ENCODE results near the gene UTRN. TPM values are rescaled to one million over a fixed set of nuclear protein-coding genes. Genes with fewer than 3 reads are reported as not detected.

Gene UTRN
- total RNA-seq, 2 experiments from 2014 or later = 143 to 153 TPM

- Mint-ChIP-seq H3K27me3 (peaks cover 3% of the 10 kb centered on the region), H3K9me3 (no peaks in the 10 kb centered on the region), H3K27ac (no peak overlapping the region), H3K36me3 (ENCODE audit: low read depth) (no peaks in the 10 kb centered on the region), H3K4me3 (no peak overlapping the region), H3K4me1 (ENCODE audit: low read depth) (no peaks in the 10 kb centered on the region)
- DNase-seq (no peak), ATAC-seq (ENCODE audit: poor library complexity) (no peak)
- H3K4me3 ChIP-seq (ENCODE audit: low read length) = no peak overlapping the region
- ChIA-PET POLR2A (no interaction called here), CTCF (interaction anchor here (0.8 kb wide), 1 partner anchor 131 kb away, joined by 3 read pairs; no protein-coding TSS in a partner anchor)
- no peaks in the 10 kb centered on the region for H3K4me1 ChIP-seq (ENCODE audit: insufficient read depth, low read length)
- no peaks in the 10 kb centered on the region for H3K27me3 ChIP-seq (ENCODE audit: control insufficient read depth in 1 of 2, insufficient read depth in 2 of 2, low read length in 2 of 2)
- H3K36me3 ChIP-seq (ENCODE audit: insufficient read depth, low read length) = no peaks in the 10 kb centered on the region
- no peak for TF ChIP-seq CTCF (IDR thresholded peaks at IDR 0.05)
- intact Hi-C loops (cut with DNase I, micrococcal nuclease) = no loop called here
- no peaks in the 10 kb centered on the region for H3K9me3 ChIP-seq (ENCODE audit: control insufficient read depth in 1 of 2, insufficient read depth in 1 of 2, low read length in 2 of 2)
- H3K27ac ChIP-seq (ENCODE audit: low read depth in 1 of 2, low read length in 2 of 2) = no peak overlapping the region
These were observed 8.0 kb upstream of the UTRN start for GRCh38 chr6:144277174-144277573.

- Histone ChIP-seq H3K36me3 (ENCODE audit: insufficient read depth, low read length) (no peaks in the 10 kb centered on the region), H3K27me3 (ENCODE audit: control insufficient read depth in 1 of 2, insufficient read depth in 2 of 2, low read length in 2 of 2) (no peaks in the 10 kb centered on the region), H3K27ac (ENCODE audit: low read depth in 1 of 2, low read length in 2 of 2) (no peak overlapping the region), H3K9me3 (ENCODE audit: control insufficient read depth in 1 of 2, insufficient read depth in 1 of 2, low read length in 2 of 2) (no peaks in the 10 kb centered on the region), H3K4me1 (ENCODE audit: insufficient read depth, low read length) (no peaks in the 10 kb centered on the region), H3K4me3 (ENCODE audit: low read length) (no peak overlapping the region)
- Mint-ChIP-seq H3K9me3 (no peaks in the 10 kb centered on the region), H3K27me3 (peaks cover 7% of the 10 kb centered on the region), H3K4me1 (ENCODE audit: low read depth) (no peaks in the 10 kb centered on the region), H3K27ac (no peak overlapping the region), H3K4me3 (no peak overlapping the region), H3K36me3 (ENCODE audit: low read depth) (no peaks in the 10 kb centered on the region)
- ChIA-PET CTCF (interaction anchor here (0.8 kb wide), 1 partner anchor 131 kb away, joined by 3 read pairs; no protein-coding TSS in a partner anchor), POLR2A (no interaction called here)
- TF ChIP-seq CTCF (IDR thresholded peaks at IDR 0.05) = no peak
- DNase-seq (no peak), ATAC-seq (ENCODE audit: poor library complexity) (no peak)
- intact Hi-C loops (cut with DNase I, micrococcal nuclease) = no loop called here
These were observed 7.4 kb upstream of the UTRN start for GRCh38 chr6:144277605-144278227.

- Histone ChIP-seq H3K27ac (ENCODE audit: low read depth in 1 of 2, low read length in 2 of 2) (no peak overlapping the region), H3K4me1 (ENCODE audit: insufficient read depth, low read length) (no peaks in the 10 kb centered on the region), H3K36me3 (ENCODE audit: insufficient read depth, low read length) (no peaks in the 10 kb centered on the region), H3K27me3 (ENCODE audit: control insufficient read depth in 1 of 2, insufficient read depth in 2 of 2, low read length in 2 of 2) (no peaks in the 10 kb centered on the region), H3K9me3 (ENCODE audit: control insufficient read depth in 1 of 2, insufficient read depth in 1 of 2, low read length in 2 of 2) (no peaks in the 10 kb centered on the region), H3K4me3 (ENCODE audit: low read length) (no peak overlapping the region)
- intact Hi-C loops (cut with DNase I, micrococcal nuclease) = no loop called here
- Mint-ChIP-seq H3K36me3 (ENCODE audit: low read depth) (no peaks in the 10 kb centered on the region), H3K4me1 (ENCODE audit: low read depth) (peaks cover 2% of the 10 kb centered on the region), H3K27ac (no peak overlapping the region), H3K9me3 (no peaks in the 10 kb centered on the region), H3K27me3 (peaks cover 11% of the 10 kb centered on the region), H3K4me3 (no peak overlapping the region)
- DNase-seq = no peak
- ATAC-seq (ENCODE audit: poor library complexity) = no peak
- POLR2A ChIA-PET = no interaction called here
- CTCF ChIA-PET = no interaction called here
- TF ChIP-seq CTCF (IDR thresholded peaks at IDR 0.05) = no peak
These were observed 6.3 kb upstream of the UTRN start for GRCh38 chr6:144278659-144279314.
